Adrenal gland (tissue), 12 donors: ENCODE results near the gene JAKMIP2. TPM values are rescaled to one million over a fixed set of nuclear protein-coding genes. Genes with fewer than 3 reads are reported as not detected.

Experiments used
- DNase-seq, 7 donors: peaks; one replicate each; pipeline ENCODE4 v3.0.0-alpha.2; 2019 to 2020
- H3K27ac ChIP-seq, 5 donors: fragments of 200-600 bp; sonication (generic) in 4 of 5; 1 replicate in 3 of 5; 2 replicates in 2 of 5; pipeline versions ENCODE4 v1.5.1 to v1.8.0; 2016 to 2020; ENCODE audit warnings: mild to moderate bottlenecking in 1 of 5
- H3K27me3 ChIP-seq: fragments of 200-600 bp; 2 replicates; pipeline ENCODE4 v1.8.0; 2021
- H3K36me3 ChIP-seq, 2 donors: fragments of 200-600 bp; replicated peaks in 1 of 2; 1 replicate in 1 of 2; 2 replicates in 1 of 2; pipeline versions ENCODE4 v1.5.1 to v1.8.0; 2018 to 2022
- H3K4me1 ChIP-seq, 2 donors: fragments of 200-600 bp; replicated peaks in 1 of 2; 1 replicate in 1 of 2; 2 replicates in 1 of 2; pipeline versions ENCODE4 v1.5.1 to v1.8.0; 2018 to 2021
- H3K4me3 ChIP-seq, 4 donors: fragments of 200-600 bp; sonication (generic) in 3 of 4; one replicate each; pipeline ENCODE4 v1.5.1; 2016 to 2018
- H3K9me3 ChIP-seq, 3 donors: fragments of 200-600 bp; sonication (generic) in 1 of 3; replicated peaks in 1 of 3; 1 replicate in 2 of 3; 2 replicates in 1 of 3; pipeline versions ENCODE4 v1.5.1 to v1.8.0; 2016 to 2021
- POLR2A ChIP-seq, 2 donors: fragments of 450-650 bp; IDR thresholded peaks; one replicate each; pipeline ENCODE4 v1.6.1; 2017; ENCODE audit warnings: antibody characterized with exemption in 2 of 2, mild to moderate bottlenecking in 2 of 2, moderate library complexity in 1 of 2
- WGBS, 4 donors: extraction: QIAGEN DNeasy Blood & Tissue Kit in 2 of 4; methylation state at CpG; one replicate each; pipeline versions ENCODE4 v1.1.5 to v1.1.7; 2013 to 2017; 5-methylcytosine and 5-hydroxymethylcytosine counted together
- intact Hi-C, 2 donors: fragments of 100-400 bp; cut with DNase I; formaldehyde crosslinking; loops; one replicate each; pipeline versions ENCODE4 v1.14.1 to v1.15.0; 2022 to 2023
- polyA plus RNA-seq, 3 donors: library from polyadenylated mRNA; stranded (reverse); fragments of 200-250 nt in 2 of 3; fragments of 350-450 nt in 1 of 3; fragmentation: Illumina TruSeq in 1 of 3; extraction: RNeasy Lipid Tissue Mini Kit (QIAGEN cat#74804) in 1 of 3; gene quantifications; one replicate each; pipeline ENCODE4 v1.2.3, GENCODE V29; 2013 to 2014
- total RNA-seq, 9 donors: library from RNA; depleted of rRNA in 4 of 9; stranded (reverse); fragments of >200 nt in 4 of 9; fragments of 120-200 nt in 1 of 9; fragmentation: NEBNext Ultra II Directional in 1 of 9; extraction: Animal tissue kit (Norgen Biotek cat#: 25700) in 1 of 9; gene quantifications; one replicate each; pipeline versions ENCODE4 v1.1.0 to v1.2.4, GENCODE V29; 2013 to 2023
- TF ChIP-seq, protein P1 (sequence below), 6 experiments: fragments of 450-650 bp in 4 of 6; fragments of 200-600 bp in 2 of 6; sonication (generic) in 1 of 6; IDR thresholded peaks; 1 replicate in 5 of 6; 2 replicates in 1 of 6; pipeline versions ENCODE4 v1.5.1 to v1.8.0; 2016 to 2021; ENCODE audit warnings: antibody characterized with exemption in 6 of 6, mild to moderate bottlenecking in 2 of 6, moderate library complexity in 1 of 6
- donor health status: healthy with polysubstance abuse.
- donor health status: Bipolar disorder and iron deficiency.
- donor health status: DM: yes; HTN: yes; CAD: no.
- donor health status: DM: no; HTN: no; CAD: no.
- donor health status: DM: no; HTN: no; CAD: no.
- donor health status: DM: yes; HTN: yes; CAD: no.

Gene JAKMIP2
- total and polyA plus RNA-seq, 12 donors = 0.71 to 56.8 (median 4.0) TPM

DNA sequence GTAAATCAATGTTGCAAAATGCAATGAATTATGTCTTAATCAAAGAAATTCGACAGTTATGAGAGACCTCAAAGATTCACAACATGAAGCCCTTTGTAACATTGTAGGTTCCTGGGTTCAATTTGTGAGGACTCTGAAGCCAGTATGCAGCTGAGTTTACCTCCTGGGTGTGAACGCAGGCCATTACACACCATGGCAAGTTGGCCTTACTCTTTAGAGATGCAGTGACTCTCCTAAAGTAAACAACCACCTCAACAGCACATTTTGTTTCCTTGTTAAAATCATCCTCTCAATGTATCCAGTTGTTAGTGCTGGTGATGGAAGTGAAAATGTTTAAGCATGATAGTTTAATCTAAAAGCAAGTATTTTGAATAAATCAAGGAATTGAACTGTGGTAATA lies 73.8 kb downstream of the JAKMIP2 start:
- Histone ChIP-seq H3K4me3 (no peak overlapping the region), H3K4me1 (no peaks in the 10 kb centered on the region), H3K27ac (no peak overlapping the region), H3K36me3 (no peaks in the 10 kb centered on the region), H3K27me3 (no peaks in the 10 kb centered on the region), H3K9me3 (no peaks in the 10 kb centered on the region)
- intact Hi-C loops = no loop called here
- 63 to 79% (median 70%) methylated on average over 2 of the region's 2 CpGs for WGBS, 4 donors
- no peak for DNase-seq
- no peak for TF ChIP-seq POLR2A (IDR thresholded peaks at IDR 0.05)
- TF ChIP-seq, protein P1, sequence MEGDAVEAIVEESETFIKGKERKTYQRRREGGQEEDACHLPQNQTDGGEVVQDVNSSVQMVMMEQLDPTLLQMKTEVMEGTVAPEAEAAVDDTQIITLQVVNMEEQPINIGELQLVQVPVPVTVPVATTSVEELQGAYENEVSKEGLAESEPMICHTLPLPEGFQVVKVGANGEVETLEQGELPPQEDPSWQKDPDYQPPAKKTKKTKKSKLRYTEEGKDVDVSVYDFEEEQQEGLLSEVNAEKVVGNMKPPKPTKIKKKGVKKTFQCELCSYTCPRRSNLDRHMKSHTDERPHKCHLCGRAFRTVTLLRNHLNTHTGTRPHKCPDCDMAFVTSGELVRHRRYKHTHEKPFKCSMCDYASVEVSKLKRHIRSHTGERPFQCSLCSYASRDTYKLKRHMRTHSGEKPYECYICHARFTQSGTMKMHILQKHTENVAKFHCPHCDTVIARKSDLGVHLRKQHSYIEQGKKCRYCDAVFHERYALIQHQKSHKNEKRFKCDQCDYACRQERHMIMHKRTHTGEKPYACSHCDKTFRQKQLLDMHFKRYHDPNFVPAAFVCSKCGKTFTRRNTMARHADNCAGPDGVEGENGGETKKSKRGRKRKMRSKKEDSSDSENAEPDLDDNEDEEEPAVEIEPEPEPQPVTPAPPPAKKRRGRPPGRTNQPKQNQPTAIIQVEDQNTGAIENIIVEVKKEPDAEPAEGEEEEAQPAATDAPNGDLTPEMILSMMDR (IDR thresholded peaks at IDR 0.05) = no peak

DNA sequence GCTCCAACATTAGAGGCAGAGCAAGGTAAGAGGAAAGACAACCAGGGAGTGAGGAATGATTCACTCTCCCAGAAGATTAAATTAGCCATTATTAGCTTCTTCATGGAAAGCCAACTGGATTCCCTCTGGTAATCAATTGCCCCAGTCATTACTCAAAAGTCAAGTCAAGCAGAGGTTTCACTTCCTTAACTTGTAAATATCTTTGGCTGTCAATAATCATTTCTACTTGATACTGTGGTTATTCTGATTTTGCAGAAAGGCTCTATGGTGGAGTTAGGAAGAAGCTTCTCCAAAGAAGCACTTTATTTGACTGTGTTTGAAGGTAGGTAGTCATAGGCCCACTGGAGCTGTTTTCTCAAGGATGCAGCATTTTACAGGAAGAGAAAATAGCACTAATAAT lies 78.0 kb downstream of the JAKMIP2 start:
- Histone ChIP-seq H3K36me3 (no peaks in the 10 kb centered on the region), H3K27me3 (no peaks in the 10 kb centered on the region), H3K27ac (no peak overlapping the region), H3K9me3 (no peaks in the 10 kb centered on the region), H3K4me1 (no peaks in the 10 kb centered on the region), H3K4me3 (no peak overlapping the region)
- no peak for DNase-seq
- TF ChIP-seq, protein P1 (IDR thresholded peaks at IDR 0.05) = no peak
- no peak for TF ChIP-seq POLR2A (IDR thresholded peaks at IDR 0.05)
- intact Hi-C loops = no loop called here

DNA sequence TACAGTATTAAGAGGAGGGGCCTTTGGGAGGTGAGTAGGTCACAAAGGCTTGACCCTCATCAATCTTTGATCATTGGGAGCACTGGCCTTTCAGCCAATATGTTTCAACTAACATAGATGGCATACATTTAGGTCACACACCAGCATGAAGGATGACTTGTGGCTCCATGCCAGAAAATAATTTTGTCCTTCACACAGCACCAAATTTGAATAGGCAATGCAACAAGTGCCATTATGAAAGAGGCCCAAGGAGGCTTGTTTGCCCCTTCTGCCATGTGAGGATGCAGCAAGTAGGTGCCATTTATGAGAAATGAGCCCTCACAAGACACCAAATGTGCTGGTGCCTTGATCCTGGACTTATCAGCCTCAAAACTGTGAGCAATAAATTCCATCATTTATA lies 81.1 kb downstream of the JAKMIP2 start:
- intact Hi-C loops = no loop called here
- H3K4me1 ChIP-seq = no peaks in the 10 kb centered on the region
- H3K36me3 ChIP-seq = no peaks in the 10 kb centered on the region
- TF ChIP-seq, protein P1 (IDR thresholded peaks at IDR 0.05) = no peak
- no peak for TF ChIP-seq POLR2A (IDR thresholded peaks at IDR 0.05)
- no peaks in the 10 kb centered on the region for H3K27me3 ChIP-seq
- no peak overlapping the region for H3K4me3 ChIP-seq
- H3K9me3 ChIP-seq = no peaks in the 10 kb centered on the region
- DNase-seq = no peak
- no peak overlapping the region for H3K27ac ChIP-seq

DNA sequence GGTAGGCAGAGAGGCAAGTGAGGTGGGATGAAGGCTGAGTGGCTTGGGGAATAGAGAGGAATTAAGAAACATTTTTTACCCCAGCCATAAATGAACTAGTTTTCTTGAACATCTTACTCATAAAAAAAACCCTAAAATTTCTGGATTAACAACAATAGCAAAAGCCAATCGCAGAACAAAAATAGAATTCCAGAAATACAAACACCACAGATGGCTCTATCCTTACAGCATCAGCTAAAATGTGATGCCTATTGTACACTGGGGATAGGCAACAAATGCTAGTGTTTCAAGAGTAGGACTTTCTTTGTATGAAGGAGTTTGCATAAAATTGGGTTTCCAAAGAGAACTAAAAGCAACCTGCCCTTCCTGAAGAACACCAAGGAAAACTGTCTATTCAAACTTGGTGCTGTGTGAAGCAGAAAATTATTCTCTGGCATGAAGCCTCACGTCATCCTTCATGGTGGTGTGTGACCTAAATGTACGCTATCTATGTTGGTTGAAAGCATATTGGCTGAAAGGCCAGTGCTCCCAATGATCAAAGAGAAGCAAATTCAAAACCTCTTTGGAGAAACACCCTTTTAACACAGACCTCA lies 82.9 kb downstream of the JAKMIP2 start:
- Histone ChIP-seq H3K9me3 (no peaks in the 10 kb centered on the region), H3K4me3 (no peak overlapping the region), H3K36me3 (no peaks in the 10 kb centered on the region), H3K27ac (no peak overlapping the region), H3K27me3 (no peaks in the 10 kb centered on the region), H3K4me1 (no peaks in the 10 kb centered on the region)
- DNase-seq = no peak
- intact Hi-C loops = no loop called here
- 79 to 90% (median 89%) methylated on average over 3 of the region's 3 CpGs for WGBS, 4 donors
- no peak for TF ChIP-seq POLR2A (IDR thresholded peaks at IDR 0.05)
- TF ChIP-seq, protein P1 (IDR thresholded peaks at IDR 0.05) = no peak
